SK-N-SH treated with all-trans-retinoic acid at 6 μM for 48 hours (cell line): ENCODE results near the gene PIGZ.

ENCODE experiments used
- CREB5 ChIP-seq: fragments of 250-450 bp; sonication (Bioruptor Pico); IDR thresholded peaks from 2 replicates; pipeline ENCODE4 v1.5.1; 2020; ENCODE audit warnings: low read depth, mild to moderate bottlenecking, moderate library complexity
- ISL1 ChIP-seq: fragments of 250-450 bp; sonication (Bioruptor Pico); IDR thresholded peaks from 2 replicates; pipeline ENCODE4 v2.1.2; 2022; ENCODE audit warnings: mild to moderate bottlenecking, moderate library complexity

GRCh38 chr3:197000211-197000610, 31.6 kb upstream of the PIGZ start:
- no peak for TF ChIP-seq ISL1 (CRISPR knock-in tag)
- TF ChIP-seq CREB5 (CRISPR knock-in tag) = no peak
